GM23338 (cell line): Measurements from ENCODE around the gene TMEM144.

Experiments used
- CREB1 ChIP-seq: fragments of 250-450 bp; sonication (Bioruptor Pico); IDR thresholded peaks from 2 replicates; pipeline ENCODE4 v1.5.0; 2020; ENCODE audit warnings: low read depth, mild to moderate bottlenecking, moderate library complexity
- EZH2phosphoT487 ChIP-seq: fragments of 200-600 bp; sonication (generic); IDR thresholded peaks from one replicate; pipeline ENCODE4 v1.8.1; 2018; ENCODE audit warnings: antibody characterized with exemption; ENCODE audit not compliant: unreplicated experiment
- POLR2AphosphoS5 ChIP-seq: IDR thresholded peaks from 2 replicates; pipeline ENCODE4 v1.6.1; 2016; ENCODE audit warnings: antibody characterized with exemption, low read depth
- ZNF114 ChIP-seq: fragments of 250-450 bp; sonication (Bioruptor Pico); IDR thresholded peaks from 2 replicates; pipeline ENCODE4 v1.5.0; 2020; ENCODE audit warnings: mild to moderate bottlenecking, moderate library complexity
- TF ChIP-seq, protein P1 (sequence below), 2 experiments: fragments of 200-600 bp in 1 of 2; sonication (generic) in 1 of 2; conservative IDR thresholded peaks; 2 replicates each; pipeline versions ENCODE4 v1.5.1 to v1.6.1; 2016 to 2017; ENCODE audit warnings: antibody characterized with exemption in 2 of 2, low read depth in 2 of 2, mild to moderate bottlenecking in 2 of 2, moderate library complexity in 1 of 2
- TF ChIP-seq, protein P2 (sequence below): IDR thresholded peaks from one replicate; pipeline ENCODE4 v1.6.1; 2018; ENCODE audit warnings: antibody characterized with exemption; ENCODE audit not compliant: unreplicated experiment

DNA sequence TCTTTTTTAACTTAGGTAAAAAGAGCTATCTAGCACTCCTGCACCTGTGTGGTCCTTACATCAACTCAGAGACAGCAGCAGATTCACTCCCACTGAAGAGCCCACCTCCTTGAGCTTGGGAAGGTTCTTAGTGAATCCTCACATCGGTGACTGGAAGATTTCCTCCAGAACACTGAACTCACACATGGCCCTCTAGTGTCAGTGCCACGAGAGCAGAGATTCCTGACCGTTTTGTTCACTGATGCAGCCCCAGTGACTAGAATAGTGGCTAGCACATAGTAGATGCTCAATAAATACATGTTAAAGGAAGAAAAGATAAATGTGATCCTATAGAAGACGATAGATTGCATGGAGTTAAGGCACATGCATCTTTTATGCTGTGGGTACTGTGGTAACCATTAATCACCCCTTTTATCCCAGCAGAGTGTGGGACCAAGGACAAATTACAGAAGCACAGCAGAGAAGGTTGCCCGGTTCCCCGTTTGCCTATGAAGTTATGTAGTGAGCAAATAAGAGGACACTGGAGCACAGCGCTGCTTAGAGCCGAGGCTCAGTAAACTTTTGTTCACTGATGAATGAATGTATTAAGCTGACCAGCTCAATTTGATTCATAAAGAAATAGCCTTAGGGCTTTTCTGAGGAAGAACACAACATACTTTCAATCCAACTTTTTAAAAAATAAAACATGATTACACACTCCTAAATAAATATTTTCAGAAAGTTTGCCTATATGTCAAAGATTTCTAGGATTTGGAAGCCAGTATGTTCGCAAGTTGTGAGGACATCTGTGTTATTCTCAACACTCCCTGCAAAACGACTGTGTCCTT is 46.1 kb upstream of the TMEM144 start:
- TF ChIP-seq ZNF114 (no peak), CREB1 (CRISPR knock-in tag) (no peak), POLR2AphosphoS5 (no peak), EZH2phosphoT487 (no peak)
- TF ChIP-seq, protein P1, sequence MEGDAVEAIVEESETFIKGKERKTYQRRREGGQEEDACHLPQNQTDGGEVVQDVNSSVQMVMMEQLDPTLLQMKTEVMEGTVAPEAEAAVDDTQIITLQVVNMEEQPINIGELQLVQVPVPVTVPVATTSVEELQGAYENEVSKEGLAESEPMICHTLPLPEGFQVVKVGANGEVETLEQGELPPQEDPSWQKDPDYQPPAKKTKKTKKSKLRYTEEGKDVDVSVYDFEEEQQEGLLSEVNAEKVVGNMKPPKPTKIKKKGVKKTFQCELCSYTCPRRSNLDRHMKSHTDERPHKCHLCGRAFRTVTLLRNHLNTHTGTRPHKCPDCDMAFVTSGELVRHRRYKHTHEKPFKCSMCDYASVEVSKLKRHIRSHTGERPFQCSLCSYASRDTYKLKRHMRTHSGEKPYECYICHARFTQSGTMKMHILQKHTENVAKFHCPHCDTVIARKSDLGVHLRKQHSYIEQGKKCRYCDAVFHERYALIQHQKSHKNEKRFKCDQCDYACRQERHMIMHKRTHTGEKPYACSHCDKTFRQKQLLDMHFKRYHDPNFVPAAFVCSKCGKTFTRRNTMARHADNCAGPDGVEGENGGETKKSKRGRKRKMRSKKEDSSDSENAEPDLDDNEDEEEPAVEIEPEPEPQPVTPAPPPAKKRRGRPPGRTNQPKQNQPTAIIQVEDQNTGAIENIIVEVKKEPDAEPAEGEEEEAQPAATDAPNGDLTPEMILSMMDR (conservative IDR thresholded peaks at IDR 0.05; ENCODE audit: low read depth in 2 of 2) = peak in 1 of 2 experiments; percentile 17; a peak in 1 of 4 replicates
- TF ChIP-seq, protein P2, sequence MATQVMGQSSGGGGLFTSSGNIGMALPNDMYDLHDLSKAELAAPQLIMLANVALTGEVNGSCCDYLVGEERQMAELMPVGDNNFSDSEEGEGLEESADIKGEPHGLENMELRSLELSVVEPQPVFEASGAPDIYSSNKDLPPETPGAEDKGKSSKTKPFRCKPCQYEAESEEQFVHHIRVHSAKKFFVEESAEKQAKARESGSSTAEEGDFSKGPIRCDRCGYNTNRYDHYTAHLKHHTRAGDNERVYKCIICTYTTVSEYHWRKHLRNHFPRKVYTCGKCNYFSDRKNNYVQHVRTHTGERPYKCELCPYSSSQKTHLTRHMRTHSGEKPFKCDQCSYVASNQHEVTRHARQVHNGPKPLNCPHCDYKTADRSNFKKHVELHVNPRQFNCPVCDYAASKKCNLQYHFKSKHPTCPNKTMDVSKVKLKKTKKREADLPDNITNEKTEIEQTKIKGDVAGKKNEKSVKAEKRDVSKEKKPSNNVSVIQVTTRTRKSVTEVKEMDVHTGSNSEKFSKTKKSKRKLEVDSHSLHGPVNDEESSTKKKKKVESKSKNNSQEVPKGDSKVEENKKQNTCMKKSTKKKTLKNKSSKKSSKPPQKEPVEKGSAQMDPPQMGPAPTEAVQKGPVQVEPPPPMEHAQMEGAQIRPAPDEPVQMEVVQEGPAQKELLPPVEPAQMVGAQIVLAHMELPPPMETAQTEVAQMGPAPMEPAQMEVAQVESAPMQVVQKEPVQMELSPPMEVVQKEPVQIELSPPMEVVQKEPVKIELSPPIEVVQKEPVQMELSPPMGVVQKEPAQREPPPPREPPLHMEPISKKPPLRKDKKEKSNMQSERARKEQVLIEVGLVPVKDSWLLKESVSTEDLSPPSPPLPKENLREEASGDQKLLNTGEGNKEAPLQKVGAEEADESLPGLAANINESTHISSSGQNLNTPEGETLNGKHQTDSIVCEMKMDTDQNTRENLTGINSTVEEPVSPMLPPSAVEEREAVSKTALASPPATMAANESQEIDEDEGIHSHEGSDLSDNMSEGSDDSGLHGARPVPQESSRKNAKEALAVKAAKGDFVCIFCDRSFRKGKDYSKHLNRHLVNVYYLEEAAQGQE = no peak
